ENCODE measurements around the gene PELI1. TPM values are rescaled to one million over a fixed set of nuclear protein-coding genes. Genes with fewer than 3 reads are reported as not detected.

Gene PELI1
- total RNA-seq, 2 donors from 2014 or later: 6.3 to 16.6 TPM

DNA sequence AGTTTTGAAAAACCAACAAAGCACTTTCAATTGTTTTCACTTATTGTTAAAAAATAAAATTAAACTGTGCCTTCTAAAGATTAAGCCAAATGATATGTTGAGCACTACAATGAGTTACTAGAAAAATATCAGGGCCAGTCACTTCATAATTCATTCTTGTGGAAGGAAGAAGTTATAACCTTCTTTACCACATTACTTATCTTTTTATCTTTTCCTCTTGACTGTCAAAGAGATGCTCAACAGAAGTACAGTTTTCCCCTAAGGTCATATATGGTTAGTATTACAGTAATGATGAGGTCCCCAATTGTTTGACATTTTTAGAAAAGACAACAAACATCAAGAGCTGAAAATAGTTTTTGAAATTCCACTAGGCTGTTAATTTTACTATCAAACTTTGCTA lies 9.4 kb downstream of the PELI1 start:
- no peak overlapping the region for H3K27ac ChIP-seq
- intact Hi-C loops (cut with DNase I): no loop called here
- no peak for DNase-seq
- no peak overlapping the region for H3K4me3 ChIP-seq
- peaks cover 15% of the 10 kb centered on the region for H3K4me1 ChIP-seq
- H3K27me3 ChIP-seq: no peaks in the 10 kb centered on the region
- ATAC-seq: no peak
- H3K36me3 ChIP-seq (replicated peaks in 1 of 2; ENCODE audit: insufficient read depth in 1 of 2, low read depth in 2 of 2): no peaks in the 10 kb centered on the region
- H3K9me3 ChIP-seq: no peaks in the 10 kb centered on the region
- TF ChIP-seq, protein P1, sequence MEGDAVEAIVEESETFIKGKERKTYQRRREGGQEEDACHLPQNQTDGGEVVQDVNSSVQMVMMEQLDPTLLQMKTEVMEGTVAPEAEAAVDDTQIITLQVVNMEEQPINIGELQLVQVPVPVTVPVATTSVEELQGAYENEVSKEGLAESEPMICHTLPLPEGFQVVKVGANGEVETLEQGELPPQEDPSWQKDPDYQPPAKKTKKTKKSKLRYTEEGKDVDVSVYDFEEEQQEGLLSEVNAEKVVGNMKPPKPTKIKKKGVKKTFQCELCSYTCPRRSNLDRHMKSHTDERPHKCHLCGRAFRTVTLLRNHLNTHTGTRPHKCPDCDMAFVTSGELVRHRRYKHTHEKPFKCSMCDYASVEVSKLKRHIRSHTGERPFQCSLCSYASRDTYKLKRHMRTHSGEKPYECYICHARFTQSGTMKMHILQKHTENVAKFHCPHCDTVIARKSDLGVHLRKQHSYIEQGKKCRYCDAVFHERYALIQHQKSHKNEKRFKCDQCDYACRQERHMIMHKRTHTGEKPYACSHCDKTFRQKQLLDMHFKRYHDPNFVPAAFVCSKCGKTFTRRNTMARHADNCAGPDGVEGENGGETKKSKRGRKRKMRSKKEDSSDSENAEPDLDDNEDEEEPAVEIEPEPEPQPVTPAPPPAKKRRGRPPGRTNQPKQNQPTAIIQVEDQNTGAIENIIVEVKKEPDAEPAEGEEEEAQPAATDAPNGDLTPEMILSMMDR (IDR thresholded peaks at IDR 0.05): no peak
- TF ChIP-seq POLR2A (IDR thresholded peaks at IDR 0.05): no peak

DNA sequence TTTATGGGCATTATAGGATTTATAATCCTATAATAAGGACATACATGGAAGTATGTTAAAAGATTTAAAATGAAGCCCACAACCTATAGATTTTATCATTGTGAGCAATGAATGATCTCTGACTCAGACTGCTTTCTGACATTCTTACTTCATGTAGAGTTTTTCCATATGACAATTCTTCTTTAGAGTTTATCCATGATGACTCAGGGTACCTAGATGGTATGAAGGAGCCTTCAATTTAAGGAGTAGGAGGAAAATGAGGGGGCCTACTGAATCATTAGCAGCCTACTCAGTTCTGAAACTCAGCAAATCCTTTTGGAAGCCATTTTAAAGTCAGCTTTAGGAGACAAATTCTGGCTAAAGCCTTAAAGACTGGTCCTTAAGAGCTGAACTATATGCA lies 10.4 kb downstream of the PELI1 start:
- ATAC-seq: no peak
- H3K36me3 ChIP-seq (replicated peaks in 1 of 2; ENCODE audit: insufficient read depth in 1 of 2, low read depth in 2 of 2): no peaks in the 10 kb centered on the region
- no peak overlapping the region for H3K27ac ChIP-seq
- TF ChIP-seq POLR2A (IDR thresholded peaks at IDR 0.05): no peak
- TF ChIP-seq, protein P1 (IDR thresholded peaks at IDR 0.05): no peak
- intact Hi-C loops (cut with DNase I): no loop called here
- no peak for DNase-seq
- no peak overlapping the region for H3K4me3 ChIP-seq
- no peaks in the 10 kb centered on the region for H3K27me3 ChIP-seq
- no peaks in the 10 kb centered on the region for H3K9me3 ChIP-seq
- H3K4me1 ChIP-seq: peaks cover 22% of the 10 kb centered on the region

DNA sequence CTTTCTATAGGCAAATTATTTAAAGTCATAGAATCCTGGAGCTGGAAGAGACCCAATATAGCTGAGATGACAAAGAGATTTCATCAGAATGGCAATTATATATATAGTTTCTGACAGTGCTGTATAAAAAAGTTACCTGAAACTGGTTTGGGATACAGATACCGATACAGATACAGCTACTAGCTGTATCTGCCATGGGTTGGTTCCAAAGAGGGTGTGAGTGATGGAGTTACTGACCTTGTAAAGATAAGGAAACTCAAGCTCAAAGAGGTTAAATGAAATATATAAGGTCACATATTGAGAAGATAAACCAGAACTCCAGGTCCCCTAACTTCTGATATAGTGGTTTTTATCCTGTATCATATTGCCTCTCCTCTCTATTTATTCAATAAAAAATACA lies 10.9 kb downstream of the PELI1 start:
- Histone ChIP-seq H3K27ac (no peak overlapping the region), H3K9me3 (no peaks in the 10 kb centered on the region), H3K36me3 (replicated peaks in 1 of 2; ENCODE audit: insufficient read depth in 1 of 2, low read depth in 2 of 2) (no peaks in the 10 kb centered on the region), H3K27me3 (no peaks in the 10 kb centered on the region), H3K4me3 (no peak overlapping the region), H3K4me1 (peaks cover 27% of the 10 kb centered on the region)
- no peak for TF ChIP-seq POLR2A (IDR thresholded peaks at IDR 0.05)
- TF ChIP-seq, protein P1 (IDR thresholded peaks at IDR 0.05): no peak
- DNase-seq (no peak), ATAC-seq (no peak)
- intact Hi-C loops (cut with DNase I): no loop called here
- 72 to 88% methylated on average over 1 of the region's 1 CpG for WGBS, 2 donors

DNA sequence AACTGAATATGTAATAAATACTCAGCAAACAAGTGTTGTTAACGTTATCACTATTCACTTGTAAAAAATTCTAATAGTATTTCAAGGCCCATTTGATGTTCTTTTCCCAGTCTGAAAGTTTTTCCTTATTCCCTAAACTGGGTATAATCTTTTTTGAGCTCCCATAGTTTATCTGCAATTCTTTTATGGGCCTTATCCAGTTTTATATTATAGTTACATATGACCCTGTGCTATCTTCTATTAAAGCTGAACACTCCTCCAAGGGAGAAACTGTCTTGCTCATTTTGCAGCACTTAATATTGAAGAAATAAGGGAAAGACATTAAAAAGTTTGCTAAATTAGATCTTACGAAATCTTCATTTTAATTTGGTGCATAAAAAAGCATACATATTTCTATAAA lies 13.9 kb downstream of the PELI1 start:
- 66 to 67% methylated on average over 2 of the region's 2 CpGs for WGBS, 2 donors
- ATAC-seq: no peak
- TF ChIP-seq, protein P1 (IDR thresholded peaks at IDR 0.05): no peak
- TF ChIP-seq POLR2A (IDR thresholded peaks at IDR 0.05): no peak
- H3K36me3 ChIP-seq (replicated peaks in 1 of 2; ENCODE audit: insufficient read depth in 1 of 2, low read depth in 2 of 2): no peaks in the 10 kb centered on the region
- DNase-seq: no peak
- H3K27ac ChIP-seq: no peak overlapping the region
- H3K4me1 ChIP-seq: peaks cover 27% of the 10 kb centered on the region
- intact Hi-C loops (cut with DNase I): no loop called here
- no peaks in the 10 kb centered on the region for H3K27me3 ChIP-seq
- no peak overlapping the region for H3K4me3 ChIP-seq
- no peaks in the 10 kb centered on the region for H3K9me3 ChIP-seq

DNA sequence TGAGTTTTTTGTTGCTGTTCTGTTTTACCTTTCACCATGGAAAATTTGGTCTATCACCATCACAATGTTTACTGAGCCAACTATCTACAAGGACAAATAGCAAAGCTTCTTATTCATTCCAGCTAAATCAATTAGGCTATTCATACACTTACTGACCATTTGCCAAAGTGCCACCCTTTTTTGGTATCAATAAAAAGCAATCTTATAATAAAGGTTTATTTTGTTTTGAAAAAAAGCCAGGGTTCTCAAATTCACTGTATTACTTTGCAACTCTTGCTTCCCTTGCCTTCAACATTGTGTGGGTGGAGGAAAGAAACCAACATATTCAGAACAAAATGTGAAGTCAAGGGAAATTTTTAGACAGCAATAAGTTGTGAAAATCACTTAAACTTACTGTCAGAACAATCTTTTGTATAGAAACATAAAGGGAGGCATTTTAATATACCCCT lies 15.3 kb downstream of the PELI1 start:
- Histone ChIP-seq H3K36me3 (replicated peaks in 1 of 2; ENCODE audit: insufficient read depth in 1 of 2, low read depth in 2 of 2) (no peaks in the 10 kb centered on the region), H3K4me1 (peaks cover 27% of the 10 kb centered on the region), H3K27ac (peak overlapping the region in 1 of 4 donors; percentile 46), H3K4me3 (no peak overlapping the region), H3K27me3 (no peaks in the 10 kb centered on the region), H3K9me3 (no peaks in the 10 kb centered on the region)
- no peak for ATAC-seq
- TF ChIP-seq POLR2A (IDR thresholded peaks at IDR 0.05): no peak
- TF ChIP-seq, protein P1 (IDR thresholded peaks at IDR 0.05): no peak
- no peak for DNase-seq
- intact Hi-C loops (cut with DNase I): no loop called here

Data from body of pancreas (tissue), 4 donors.